ENCODE results near the gene EXOSC2. TPM values are rescaled to one million over a fixed set of nuclear protein-coding genes. Genes with fewer than 3 reads are reported as not detected.

EXOSC2 gene
- total RNA-seq, 1 experiment from 2014 or later = 57.7 TPM

DNA sequence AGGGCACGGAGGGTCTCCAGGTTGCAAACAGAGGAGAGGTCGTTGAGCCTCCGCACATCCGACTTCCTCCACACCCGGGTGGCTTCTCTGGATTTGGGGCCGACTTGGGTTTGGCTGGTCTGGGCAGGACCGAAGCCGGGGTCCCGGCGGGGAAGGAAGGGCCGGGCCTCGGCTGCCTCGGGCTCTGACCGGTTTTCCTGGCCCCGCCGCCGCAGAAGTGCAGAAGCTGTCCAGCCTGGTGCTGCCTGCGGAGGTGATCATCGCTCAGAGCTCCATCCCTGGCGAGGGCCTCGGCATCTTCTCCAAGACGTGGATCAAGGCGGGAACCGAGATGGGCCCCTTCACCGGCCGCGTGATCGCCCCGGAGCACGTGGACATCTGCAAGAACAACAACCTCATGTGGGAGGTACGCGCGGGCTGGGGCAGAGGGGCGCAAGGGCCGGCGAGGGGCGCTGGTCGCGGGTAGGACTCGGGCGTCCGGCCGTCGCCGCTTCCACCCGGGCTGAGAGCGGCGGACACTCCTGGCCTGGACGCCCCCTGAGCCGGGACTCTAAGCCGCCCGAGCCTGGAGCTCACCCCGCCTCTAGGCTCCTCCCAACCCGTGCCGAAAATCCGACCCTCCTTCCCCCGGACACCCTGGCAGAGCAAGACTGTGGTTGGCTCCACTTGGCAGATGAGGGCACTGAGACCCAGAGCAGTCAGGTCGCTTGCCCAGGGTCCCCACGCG is 27.0 kb upstream of the EXOSC2 start:
- no TSS peak for BruUV-seq (replicated peaks)
- POLR2A ChIA-PET = no interaction called here
- H3K36me3 Mint-ChIP-seq (ENCODE audit: insufficient read depth, unreplicated experiment) = no peaks in the 10 kb centered on the region
- H3K9me3 Mint-ChIP-seq (ENCODE audit: unreplicated experiment) = no peaks in the 10 kb centered on the region
- CTCF ChIA-PET = interaction anchor here (0.7 kb wide), 2 partner anchors 23 to 493 kb away, joined by 3 to 4 read pairs; no protein-coding TSS in a partner anchor
- no peak overlapping the region for H3K27ac Mint-ChIP-seq (ENCODE audit: low read depth, unreplicated experiment)
- peaks cover 61% of the 10 kb centered on the region for H3K27me3 Mint-ChIP-seq (ENCODE audit: insufficient read depth, unreplicated experiment)
- DNase-seq (ENCODE audit: unreplicated experiment) = no peak
- no peaks in the 10 kb centered on the region for H3K4me1 Mint-ChIP-seq (ENCODE audit: insufficient read depth, unreplicated experiment)
- no peak overlapping the region for H3K4me3 Mint-ChIP-seq (ENCODE audit: unreplicated experiment)
- intact Hi-C loops (cut with micrococcal nuclease) = no loop called here
- TF ChIP-seq, protein P1, sequence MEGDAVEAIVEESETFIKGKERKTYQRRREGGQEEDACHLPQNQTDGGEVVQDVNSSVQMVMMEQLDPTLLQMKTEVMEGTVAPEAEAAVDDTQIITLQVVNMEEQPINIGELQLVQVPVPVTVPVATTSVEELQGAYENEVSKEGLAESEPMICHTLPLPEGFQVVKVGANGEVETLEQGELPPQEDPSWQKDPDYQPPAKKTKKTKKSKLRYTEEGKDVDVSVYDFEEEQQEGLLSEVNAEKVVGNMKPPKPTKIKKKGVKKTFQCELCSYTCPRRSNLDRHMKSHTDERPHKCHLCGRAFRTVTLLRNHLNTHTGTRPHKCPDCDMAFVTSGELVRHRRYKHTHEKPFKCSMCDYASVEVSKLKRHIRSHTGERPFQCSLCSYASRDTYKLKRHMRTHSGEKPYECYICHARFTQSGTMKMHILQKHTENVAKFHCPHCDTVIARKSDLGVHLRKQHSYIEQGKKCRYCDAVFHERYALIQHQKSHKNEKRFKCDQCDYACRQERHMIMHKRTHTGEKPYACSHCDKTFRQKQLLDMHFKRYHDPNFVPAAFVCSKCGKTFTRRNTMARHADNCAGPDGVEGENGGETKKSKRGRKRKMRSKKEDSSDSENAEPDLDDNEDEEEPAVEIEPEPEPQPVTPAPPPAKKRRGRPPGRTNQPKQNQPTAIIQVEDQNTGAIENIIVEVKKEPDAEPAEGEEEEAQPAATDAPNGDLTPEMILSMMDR (IDR thresholded peaks at IDR 0.05; ENCODE audit: unreplicated experiment) = no peak

DNA sequence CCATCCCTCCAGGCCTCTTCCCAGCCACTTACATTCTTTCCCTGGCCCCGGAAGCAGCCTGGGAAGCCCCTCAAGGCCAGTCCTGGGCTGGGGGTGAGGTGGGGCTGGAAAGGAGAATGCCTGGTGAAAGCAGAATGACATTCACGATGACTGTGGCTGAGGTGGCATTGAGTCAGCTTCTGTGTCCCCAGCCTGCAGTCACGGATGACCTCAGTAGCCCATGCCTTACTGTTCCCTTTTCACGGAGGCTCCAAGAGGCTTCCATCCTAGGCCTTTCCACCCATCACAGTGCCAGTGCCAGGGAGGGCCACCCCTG is 26.5 kb upstream of the EXOSC2 start:
- no peak for DNase-seq (ENCODE audit: unreplicated experiment)
- BruUV-seq (replicated peaks) = no TSS peak
- TF ChIP-seq, protein P1 (IDR thresholded peaks at IDR 0.05; ENCODE audit: unreplicated experiment) = no peak
- H3K27me3 Mint-ChIP-seq (ENCODE audit: insufficient read depth, unreplicated experiment) = peaks cover 56% of the 10 kb centered on the region
- intact Hi-C loops (cut with micrococcal nuclease) = no loop called here
- CTCF ChIA-PET = interaction anchor here (0.7 kb wide), 2 partner anchors 19 to 23 kb away, joined by 3 to 4 read pairs; no protein-coding TSS in a partner anchor
- H3K27ac Mint-ChIP-seq (ENCODE audit: low read depth, unreplicated experiment) = no peak overlapping the region
- no peaks in the 10 kb centered on the region for H3K9me3 Mint-ChIP-seq (ENCODE audit: unreplicated experiment)
- H3K36me3 Mint-ChIP-seq (ENCODE audit: insufficient read depth, unreplicated experiment) = no peaks in the 10 kb centered on the region
- H3K4me3 Mint-ChIP-seq (ENCODE audit: unreplicated experiment) = no peak overlapping the region
- POLR2A ChIA-PET = no interaction called here
- H3K4me1 Mint-ChIP-seq (ENCODE audit: insufficient read depth, unreplicated experiment) = no peaks in the 10 kb centered on the region

DNA sequence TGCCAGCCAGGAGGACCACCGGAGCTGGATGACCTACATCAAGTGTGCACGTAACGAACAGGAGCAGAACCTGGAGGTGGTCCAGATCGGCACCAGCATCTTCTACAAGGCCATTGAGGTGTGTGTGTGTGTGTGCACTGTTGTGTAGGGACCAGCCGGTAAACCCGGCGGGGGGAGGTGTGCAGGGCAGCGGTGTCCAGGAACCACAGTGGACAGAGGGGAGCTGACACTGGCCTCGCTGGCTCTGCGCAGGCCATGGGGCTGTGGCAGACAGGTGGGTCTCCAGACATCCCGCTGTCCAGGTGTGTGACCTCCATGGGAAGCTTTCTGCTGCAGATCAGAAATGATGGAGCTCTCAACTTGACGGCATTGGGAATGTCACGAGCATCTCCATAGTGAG is 25.4 kb upstream of the EXOSC2 start:
- H3K27me3 Mint-ChIP-seq (ENCODE audit: insufficient read depth, unreplicated experiment) = peaks cover 45% of the 10 kb centered on the region
- POLR2A ChIA-PET = no interaction called here
- intact Hi-C loops (cut with micrococcal nuclease) = no loop called here

DNA sequence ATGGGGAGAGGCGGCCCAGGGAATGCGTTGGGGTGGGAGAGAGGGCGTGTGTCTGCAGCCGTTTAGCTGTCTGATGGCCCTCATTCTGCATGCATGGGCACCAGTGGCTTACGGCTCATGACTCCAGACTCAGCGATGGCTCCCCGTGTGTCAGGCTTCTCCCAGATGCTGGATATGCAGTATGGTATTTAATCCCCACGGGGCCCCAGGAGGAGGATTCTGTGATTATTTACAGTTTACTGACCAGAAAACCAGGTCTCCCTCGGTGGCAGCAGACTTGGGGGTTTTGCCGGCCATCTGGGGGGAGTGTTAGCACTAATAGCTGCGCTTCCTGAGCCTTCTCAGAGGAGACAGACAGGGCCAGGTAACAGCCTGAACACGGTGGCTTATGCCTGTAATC is 24.9 kb upstream of the EXOSC2 start:
- BruUV-seq (replicated peaks) = no TSS peak
- Mint-ChIP-seq H3K27me3 (ENCODE audit: insufficient read depth, unreplicated experiment) (peaks cover 40% of the 10 kb centered on the region), H3K9me3 (ENCODE audit: unreplicated experiment) (no peaks in the 10 kb centered on the region), H3K27ac (ENCODE audit: low read depth, unreplicated experiment) (no peak overlapping the region), H3K4me1 (ENCODE audit: insufficient read depth, unreplicated experiment) (no peaks in the 10 kb centered on the region), H3K36me3 (ENCODE audit: insufficient read depth, unreplicated experiment) (no peaks in the 10 kb centered on the region), H3K4me3 (ENCODE audit: unreplicated experiment) (no peak overlapping the region)
- TF ChIP-seq, protein P1 (IDR thresholded peaks at IDR 0.05; ENCODE audit: unreplicated experiment) = no peak
- no peak for DNase-seq (ENCODE audit: unreplicated experiment)
- ChIA-PET CTCF (interaction anchor here (1.0 kb wide), 1 partner anchor 13 kb away, joined by 4 read pairs; no protein-coding TSS in a partner anchor), POLR2A (no interaction called here)
- intact Hi-C loops (cut with micrococcal nuclease) = no loop called here

More for the DNA sequence above, 25.4 kb upstream of the EXOSC2 start:
- Mint-ChIP-seq H3K4me3 (ENCODE audit: unreplicated experiment) (no peak overlapping the region), H3K27ac (ENCODE audit: low read depth, unreplicated experiment) (no peak overlapping the region), H3K4me1 (ENCODE audit: insufficient read depth, unreplicated experiment) (no peaks in the 10 kb centered on the region), H3K9me3 (ENCODE audit: unreplicated experiment) (no peaks in the 10 kb centered on the region), H3K36me3 (ENCODE audit: insufficient read depth, unreplicated experiment) (no peaks in the 10 kb centered on the region)
- CTCF ChIA-PET = interaction anchor here (1.0 kb wide), 1 partner anchor 14 kb away, joined by 4 read pairs; no protein-coding TSS in a partner anchor
- no TSS peak for BruUV-seq (replicated peaks)
- no peak for DNase-seq (ENCODE audit: unreplicated experiment)
- TF ChIP-seq, protein P1 (IDR thresholded peaks at IDR 0.05; ENCODE audit: unreplicated experiment) = no peak

Measured in MCF 10A (cell line).